HG02981 (cell line): Measurements from ENCODE around the gene TMEM119.
"Not testable (repeated sequence)": the region's sequence is repeated elsewhere in the genome, so short reads cannot be mapped to it uniquely, and the experiment has no call there.

Experiments
- ATAC-seq: cut with Tn5 transposase; IDR thresholded peaks from one replicate; pipeline ENCODE4 v1.9.1; 2021; ENCODE audit warnings: mild to moderate bottlenecking, moderate library complexity; ENCODE audit not compliant: unreplicated experiment

Gene TMEM119

DNA sequence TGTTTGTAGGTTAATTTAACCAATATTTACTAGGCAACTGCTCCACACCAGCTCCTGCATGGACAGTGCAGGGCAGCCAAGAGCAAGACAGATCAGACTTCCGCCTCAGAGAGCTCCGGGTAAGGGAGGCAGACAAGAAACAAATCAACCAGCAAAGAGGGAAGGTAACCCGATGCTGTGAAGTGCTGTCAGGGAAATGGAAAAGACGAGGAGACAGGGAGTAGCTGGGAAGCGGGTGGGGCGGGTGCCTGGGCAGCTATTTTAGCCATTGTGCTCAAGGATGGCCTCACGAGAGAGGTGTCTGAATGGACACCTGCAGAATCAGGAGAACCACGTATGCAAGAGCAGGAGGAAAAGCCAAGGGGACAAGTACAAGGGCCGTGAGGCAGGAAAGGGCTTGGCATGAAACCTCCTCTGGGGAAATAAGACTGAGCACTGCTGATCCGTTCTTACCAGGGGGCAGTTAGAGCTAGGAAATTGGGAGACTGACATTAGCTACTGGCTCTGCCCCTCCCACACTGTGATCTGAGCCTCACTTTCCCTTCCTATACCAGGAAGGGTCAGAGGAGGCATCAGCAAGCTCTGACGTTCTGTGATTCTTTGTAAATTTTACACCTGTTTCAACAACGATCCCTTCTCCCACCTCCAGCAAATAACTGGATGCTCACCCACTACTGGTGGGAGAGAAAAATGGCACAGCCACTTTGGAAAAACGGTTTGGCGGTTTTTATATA lies 6.5 kb upstream of the TMEM119 start:
- no peak for ATAC-seq

DNA sequence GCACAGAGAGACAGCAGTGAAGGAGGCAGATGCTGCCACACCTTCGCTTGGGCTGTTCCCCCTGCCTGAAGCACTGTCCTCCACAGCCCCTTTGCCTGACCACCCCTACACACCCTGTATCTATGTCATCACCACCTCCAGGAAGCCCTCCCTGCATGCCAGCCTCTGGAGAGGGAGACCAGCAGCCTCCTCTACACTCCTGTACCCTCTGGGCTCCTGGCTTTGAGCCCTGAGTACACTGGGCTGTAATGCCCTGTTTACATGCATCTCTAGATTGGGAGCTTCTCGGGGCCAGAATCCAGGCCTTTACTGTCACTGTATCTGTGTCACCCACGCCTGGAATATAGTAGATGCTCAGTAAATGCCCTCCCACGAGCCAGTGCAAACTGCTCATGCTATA lies 5.9 kb upstream of the TMEM119 start:
- ATAC-seq: no peak

DNA sequence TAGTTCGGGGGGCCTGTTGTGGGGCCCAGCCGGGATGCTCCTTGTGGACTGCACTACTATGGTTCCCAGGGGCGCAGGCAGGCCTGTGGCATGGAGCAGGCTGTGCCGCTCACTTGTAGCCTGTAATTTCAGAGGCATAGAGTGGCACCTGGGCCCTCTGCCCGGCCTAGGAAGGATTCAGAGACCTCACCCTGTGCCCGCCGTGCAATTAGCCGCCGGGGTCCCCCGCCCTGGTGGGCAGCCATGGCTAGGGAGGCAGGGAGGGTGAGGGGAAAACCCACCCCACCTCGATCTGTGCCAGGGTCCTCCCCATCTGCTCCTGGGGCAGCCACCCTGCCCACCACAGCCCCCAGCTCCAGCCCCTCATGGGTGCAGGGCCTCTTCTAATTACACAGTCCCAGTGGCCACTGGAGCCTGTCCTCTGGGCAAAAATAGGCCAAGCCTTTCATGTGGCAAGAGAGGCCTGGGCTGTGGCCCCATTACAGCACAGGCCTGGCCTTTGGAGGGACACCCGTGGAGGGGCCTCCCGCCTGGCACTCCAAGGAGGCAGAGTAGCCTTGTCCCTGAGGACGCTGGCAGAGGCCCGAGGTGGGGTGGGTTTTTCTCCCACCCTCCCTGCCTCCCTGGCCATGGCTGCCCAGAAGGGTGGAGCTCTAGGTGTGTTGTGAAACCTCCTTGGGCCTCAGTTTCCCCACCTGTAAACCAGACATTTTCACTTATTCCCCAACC lies 5.3 kb upstream of the TMEM119 start:
- no peak for ATAC-seq

DNA sequence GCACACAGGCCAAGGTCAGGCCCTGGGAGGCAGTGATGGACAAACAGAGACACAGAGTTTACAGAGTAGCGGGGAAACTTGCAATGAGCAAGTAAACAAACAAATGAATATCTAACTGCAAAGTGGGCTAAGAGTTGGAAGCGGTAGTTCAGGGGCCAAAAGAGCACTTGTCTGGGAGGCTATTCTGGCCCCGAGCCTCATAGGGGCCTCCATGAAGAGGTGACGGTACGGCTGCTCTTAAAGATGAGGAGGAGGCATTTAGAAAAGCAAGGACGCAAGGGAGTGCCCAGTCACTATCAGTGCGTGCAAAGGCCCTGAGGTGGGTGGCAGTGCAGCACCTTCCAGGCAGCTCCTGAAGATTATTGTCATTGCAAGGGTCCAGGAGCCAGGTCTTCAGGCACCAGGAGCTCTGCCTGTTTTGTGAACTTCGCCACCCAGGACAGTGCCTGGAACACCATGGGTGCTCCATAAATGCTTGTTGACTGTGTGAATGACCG lies 4.4 kb upstream of the TMEM119 start:
- ATAC-seq: no peak

DNA sequence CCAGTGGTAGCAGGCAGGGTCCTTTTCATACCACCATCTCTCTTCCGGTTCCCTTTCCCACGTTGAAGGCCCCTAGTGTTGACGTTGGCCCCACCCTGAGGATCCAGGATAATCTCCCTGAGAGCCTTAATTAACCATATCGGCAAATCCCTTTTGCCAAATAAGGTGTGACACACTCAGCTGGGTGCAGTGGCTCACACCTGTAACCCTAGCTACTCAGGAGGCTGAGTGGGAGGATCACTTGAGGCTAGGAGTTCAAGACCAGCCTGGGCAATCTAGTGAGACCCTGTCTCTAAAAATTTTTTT lies 2.8 kb upstream of the TMEM119 start:
- ATAC-seq: no peak

DNA sequence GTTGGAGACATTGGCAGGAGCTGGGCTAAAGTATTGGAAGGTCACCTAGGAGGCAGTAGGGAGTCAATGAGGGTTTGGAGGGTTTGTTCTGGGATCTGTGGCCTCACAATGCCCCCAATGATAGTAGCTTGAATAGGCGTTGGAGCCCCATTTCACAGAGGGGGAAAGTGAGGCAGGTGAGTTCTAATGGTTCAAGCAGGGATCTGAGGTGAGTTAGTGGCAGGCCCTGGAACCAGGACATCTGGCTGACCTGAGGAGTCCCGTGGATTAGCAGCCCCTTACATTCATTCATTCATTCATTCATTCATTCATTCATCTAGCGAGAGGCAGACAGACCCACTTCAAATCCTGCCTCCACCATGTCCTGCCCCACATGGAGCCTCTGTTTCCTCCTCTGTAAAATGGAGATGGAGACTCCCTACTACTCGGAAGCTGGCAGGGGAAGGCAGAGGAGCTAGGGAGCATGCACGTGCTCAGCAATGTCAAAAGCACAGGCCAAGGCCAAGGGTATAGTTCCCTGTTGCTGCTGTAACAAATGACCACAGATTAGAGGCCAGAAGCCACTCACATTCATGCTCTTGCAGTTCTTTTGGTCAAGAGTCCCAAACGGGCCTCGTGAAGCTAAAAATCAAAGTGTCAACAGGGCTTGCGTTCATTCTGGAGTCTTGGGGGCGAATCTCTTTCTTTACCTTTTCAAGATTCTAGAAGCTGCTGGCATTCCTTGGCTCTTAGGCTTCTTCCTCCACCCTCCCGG lies 2.2 kb upstream of the TMEM119 start:
- ATAC-seq: no peak

DNA sequence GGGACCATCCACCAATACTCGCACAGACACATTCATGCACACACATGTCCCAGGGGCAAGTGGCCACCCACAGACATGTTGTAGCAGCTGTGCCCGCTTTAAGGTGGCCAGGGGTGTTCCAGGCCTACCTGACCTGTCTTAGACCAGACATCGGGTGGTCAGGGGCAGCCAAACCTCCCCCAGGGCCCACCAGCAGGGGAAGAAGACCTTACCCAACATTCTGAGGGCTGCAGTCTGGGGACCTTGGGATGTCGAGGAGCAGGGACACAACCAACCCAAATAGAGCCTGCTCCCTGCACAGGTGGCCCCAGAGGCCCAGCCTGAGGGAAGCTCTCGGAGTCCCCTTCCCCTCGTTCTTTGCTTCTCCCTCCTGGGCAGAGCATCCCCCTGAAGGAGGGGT lies 1.7 kb upstream of the TMEM119 start:
- ATAC-seq: no peak

DNA sequence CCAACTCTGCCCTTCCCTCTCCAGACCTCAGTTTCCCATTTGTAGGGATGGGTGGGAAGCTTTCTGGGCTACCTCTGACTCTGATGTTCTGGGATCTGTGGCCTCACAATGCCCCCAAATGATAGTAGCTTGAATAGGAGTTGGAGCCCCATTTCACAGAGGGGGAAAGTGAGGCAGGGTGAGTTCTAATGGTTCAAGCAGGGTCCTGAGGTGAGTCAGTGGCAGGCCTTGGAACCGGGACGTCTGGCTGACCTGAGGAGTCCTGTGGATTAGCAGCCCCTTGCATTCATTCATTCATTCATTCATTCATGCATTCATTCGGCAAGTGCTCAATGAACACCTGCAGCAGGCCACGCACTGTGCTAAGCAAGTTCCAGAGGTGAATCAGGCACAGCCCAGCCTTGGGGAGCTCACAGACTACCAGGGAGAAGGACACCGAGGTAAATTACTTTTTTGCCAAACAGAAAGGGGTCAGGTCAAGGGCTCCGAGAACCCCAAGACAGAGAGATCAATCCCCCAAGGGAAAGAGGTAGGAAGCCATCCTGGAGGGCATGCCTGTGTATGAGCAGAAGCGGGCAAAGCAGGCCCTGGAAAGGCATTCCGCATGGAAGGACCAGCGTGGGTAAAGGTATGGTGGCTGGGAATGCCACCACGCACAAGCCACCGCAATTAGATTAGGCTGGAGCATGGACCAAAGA lies 818 bp upstream of the TMEM119 start:
- no peak for ATAC-seq

DNA sequence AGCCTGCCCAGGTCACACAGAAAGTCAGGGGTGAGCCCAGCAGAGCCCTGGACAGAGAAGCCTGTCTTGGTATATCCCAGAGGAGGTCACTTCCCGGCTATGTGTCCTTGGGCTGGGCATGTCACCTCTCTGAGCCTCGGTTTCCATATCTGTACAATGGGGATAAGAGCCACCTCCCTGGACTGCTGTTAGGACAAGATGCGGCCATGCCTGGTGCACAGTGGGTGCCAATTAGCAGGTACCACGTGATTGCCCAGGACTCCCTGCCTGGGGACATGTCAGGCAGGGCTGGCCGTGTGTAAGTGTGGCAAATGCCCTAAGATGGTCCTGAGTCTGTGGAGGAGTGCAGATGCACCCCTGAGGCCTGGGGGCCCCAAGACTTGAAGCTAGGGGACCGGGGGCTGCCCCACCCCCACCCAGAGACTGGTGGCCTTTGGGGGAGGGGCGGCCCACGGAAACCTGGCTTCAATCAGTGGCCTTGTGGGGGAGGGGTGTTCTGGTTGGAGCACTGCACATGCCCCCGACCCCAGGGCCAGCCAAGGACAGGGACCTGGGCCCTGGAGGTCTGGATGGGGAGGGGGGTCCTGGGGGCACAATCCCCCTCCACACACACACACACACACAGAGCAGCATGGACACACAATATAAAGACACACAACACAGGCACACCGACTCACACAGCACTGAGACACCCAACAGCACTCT lies 878 bp downstream of the TMEM119 start:
- ATAC-seq: no peak

DNA sequence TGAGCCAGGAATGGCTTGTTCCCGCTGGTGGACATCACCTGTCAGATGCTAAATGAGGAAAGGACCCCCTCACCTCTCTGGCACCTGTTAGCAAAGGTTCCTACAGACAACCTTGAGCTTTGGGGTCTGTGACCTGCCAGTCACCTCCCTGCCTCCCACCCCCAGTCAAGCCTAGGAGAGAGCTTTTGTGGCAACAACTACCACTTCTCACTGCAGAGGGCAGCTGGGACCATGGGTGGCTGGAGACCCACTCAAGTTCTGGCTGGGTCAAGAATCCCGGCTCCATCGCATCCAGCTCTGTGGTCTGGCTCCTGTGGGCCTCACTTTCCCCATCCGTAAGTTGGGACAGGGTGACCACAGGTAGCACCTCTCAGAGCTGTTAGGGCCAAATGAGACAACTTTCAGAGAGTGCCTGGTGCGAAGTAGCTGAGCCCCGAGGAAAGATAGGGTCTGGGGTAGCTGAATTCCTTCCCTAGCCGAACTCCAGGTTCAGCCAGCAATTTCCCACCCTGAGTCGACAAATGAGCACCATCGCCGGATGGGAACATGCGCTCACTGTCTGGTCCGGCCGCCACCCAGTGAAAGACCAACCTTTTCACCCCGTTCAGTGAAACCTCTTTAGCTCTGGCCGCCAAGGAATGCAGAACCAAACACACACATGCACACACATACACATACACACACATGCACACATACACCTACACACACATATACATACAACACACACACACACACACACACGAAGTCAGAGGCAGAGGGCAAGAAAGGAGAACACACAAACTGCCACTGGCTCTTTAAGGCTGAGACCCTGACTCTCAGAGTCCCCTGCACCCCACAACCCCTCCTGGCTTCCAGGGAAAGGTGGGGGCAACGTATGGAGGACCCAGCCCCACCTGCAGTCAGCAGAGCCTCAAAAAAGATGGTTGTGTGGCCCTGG lies 1.9 kb downstream of the TMEM119 start:
- ATAC-seq: no peak

DNA sequence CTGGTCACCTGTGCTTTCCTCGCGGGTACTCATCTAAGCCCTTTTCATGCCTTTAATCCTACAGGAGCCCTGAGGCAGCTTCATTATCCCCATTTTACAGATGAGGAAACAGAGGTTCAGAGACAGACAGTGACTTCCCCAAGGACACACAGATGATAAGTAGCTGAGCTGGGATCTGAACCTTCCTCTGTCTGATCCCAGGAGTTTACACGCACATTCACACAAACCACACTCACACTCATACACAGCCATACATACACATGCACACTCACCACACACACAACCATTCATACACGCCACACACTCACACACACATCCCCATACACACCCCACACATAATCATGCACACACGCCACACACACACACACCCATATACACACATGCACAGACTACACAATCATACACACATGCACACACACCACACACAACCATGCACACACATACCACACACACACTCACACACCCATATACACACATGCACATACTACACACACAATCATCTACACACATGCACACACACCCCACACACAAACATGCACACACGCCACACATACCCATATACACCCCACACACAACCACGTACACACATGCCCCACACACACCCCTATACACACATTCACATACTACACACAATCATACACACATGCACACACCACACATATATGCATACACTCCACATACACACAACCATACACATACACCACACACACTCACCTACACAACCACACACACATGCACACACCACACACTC lies 2.7 kb downstream of the TMEM119 start:
- ATAC-seq: no peak

DNA sequence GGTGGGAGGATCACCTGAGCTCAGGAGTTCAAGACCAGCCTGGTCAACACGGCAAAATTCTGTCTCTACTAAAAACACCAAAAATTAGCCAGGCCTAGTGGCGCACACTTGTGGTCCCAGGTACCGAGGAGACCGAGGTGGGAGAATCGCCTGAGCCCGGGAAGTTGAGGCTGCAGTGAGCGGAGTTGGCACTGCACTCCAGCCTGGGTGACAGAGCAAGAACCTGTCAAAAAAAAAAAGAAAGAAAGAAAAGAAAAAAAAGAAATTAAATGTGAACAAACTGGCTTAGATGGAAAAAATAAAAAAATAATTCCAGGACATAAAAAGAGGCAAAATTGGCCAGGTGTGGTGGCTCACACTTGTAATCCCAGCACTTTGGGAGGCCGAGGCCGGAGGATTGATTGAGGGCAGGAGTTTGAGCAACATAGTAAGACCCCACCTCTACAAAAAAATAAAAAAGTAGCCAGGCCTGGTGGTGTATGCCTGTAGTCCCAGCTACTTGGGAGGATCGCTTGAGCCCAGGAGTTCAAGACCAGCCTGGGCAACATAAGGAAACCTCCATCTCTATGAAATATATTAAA lies 3.5 kb downstream of the TMEM119 start:
- ATAC-seq: no peak

DNA sequence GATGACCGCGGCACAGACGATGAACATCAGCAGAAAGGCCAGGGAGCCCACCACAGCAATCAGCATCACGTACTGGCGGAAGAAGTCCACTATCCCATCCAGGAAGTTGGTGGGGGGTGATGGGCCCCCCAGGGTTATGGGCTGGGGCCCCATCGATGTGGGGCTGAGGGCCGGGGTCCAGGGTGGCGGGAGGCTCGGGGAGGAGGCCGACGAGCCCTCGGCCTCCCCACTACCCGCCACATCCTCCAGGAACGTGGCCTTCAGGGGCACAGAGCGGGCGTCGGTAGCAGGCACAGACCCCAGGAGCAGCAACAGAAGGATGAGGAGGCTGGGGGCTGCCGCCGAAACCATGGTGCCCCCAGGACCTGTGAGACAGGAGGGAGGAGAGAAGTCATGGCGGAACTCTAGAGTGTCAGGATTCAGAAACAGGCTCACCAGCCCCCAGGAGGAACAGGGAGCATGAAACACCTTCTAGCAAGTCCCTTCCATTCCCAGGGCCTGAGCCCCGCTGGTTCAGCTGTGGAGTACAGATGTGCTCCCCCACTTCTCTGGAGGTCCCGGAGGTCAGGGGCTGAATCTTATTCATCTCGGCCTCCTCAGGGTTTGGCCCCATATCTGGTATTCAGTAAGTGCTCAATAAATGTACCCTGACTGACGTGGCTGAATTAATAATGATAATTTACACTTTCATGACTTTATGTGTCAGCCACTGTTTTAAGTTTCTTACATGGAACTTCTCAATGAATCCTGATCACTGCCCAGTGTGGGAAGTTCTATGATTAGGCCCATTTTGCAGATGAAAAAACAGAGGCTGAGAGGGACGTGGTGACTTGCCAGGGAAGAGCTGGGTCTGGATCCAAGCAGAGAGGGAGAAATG lies 5.6 kb downstream of the TMEM119 start:
- ATAC-seq: no peak

DNA sequence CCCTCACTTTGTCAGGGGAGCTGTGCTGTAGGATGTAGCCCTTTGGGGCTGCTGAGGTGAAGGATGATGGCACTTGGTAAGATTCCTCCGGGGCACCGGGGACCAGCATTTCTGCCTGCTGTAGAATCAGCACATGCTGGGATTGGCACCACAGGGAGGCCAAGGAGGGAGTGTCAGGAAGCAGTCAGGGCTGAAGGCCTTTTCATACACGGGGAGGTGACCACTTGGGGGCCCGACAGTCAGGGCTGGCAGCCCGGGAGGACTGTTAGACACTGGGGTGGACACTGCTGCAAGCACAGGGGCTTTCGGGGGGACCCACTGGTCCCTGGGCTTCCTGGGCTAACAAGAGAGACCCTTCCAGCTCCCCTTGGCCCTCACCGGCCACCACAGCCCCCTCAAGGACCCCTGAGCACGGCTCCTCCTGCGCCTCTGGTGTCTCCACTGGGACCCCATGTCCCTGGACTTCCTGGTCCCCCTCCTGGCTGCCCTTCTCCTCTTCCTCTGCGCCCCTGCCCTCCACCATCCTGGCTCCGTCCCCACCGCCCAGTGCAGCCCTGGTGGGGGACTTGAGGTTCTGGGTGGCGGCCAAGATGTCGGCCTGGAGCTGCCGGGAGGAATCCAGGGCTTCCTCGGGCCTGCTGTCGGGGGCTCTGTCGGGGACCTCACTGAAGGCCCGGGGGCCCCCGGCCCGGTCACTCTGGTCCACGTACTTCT lies 6.5 kb downstream of the TMEM119 start:
- ATAC-seq: no peak

DNA sequence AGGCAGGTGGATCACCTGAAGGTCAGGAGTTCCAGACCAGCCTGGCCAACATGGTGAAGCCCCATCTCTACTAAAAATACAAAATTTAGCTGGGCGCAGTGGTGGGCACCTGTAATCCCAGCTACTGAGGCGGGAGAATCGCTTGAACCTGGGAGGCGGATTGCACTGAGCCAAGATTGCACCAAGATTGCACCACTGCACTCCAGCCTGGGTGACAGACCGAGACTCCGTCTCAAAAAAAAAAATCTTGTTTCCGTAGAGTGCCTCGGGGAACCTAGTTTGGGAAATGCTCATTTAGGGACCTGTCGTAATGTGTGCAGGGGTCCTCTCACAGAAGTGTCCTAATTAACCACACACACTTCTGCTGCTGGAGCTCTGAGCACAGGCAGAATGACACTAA lies 7.4 kb downstream of the TMEM119 start:
- ATAC-seq: not testable (repeated sequence)

DNA sequence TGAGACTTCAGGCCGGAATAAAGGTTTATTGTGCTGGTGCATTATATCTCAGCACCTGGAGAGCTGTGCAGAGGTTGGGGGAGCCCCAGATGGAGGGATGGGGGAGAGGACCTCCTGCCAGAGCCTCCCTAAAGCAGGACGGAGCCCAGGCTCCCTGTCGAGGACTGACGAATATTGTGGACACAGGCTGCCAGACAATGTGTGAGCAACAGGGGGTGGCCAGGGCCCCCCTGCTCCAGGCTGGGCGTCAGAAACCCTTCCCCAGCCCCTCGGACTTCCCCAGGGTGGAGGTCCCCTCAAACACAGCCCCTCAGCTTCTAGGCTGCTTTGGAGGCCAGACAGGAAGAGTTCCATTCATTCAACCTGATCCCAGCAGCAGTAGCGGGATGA lies 8.0 kb downstream of the TMEM119 start:
- no peak for ATAC-seq
